GM18873 (cell line): Measurements from ENCODE around the gene KRT85.
"Not testable (repeated sequence)": the region's sequence is repeated elsewhere in the genome, so short reads cannot be mapped to it uniquely, and the experiment has no call there.

Experiments used
- ATAC-seq: cut with Tn5 transposase; IDR thresholded peaks from one replicate; pipeline ENCODE4 v1.9.1; 2021; ENCODE audit warnings: mild to moderate bottlenecking, moderate library complexity, moderate number of reproducible peaks; ENCODE audit not compliant: unreplicated experiment, low FRiP score

The KRT85 gene

GRCh38 chr12:52366738-52367485, at the start of gene KRT85:
Gene KRT85, minus strand, starts transcription at chr12:52367481. Its CDS starts 76 bp downstream, at chr12:52367405.
- no peak for ATAC-seq

GRCh38 chr12:52416795-52417194, 49.5 kb upstream of the KRT85 start:
- ATAC-seq, result no peak

GRCh38 chr12:52415870-52416750, 48.8 kb upstream of the KRT85 start:
- ATAC-seq, result no peak

- ATAC-seq, result no peak
These were observed 47.7 kb upstream of the KRT85 start for GRCh38 chr12:52414936-52415335.

- no peak for ATAC-seq
These were observed 46.6 kb upstream of the KRT85 start for GRCh38 chr12:52413782-52414345.

GRCh38 chr12:52413202-52413601, 45.9 kb upstream of the KRT85 start:
- ATAC-seq, result no peak

- no peak for ATAC-seq
These were observed 44.5 kb upstream of the KRT85 start for GRCh38 chr12:52411815-52412214.

GRCh38 chr12:52410589-52411248, 43.4 kb upstream of the KRT85 start:
- ATAC-seq, result not testable (repeated sequence)

- ATAC-seq, result no peak
These were observed 40.6 kb upstream of the KRT85 start for GRCh38 chr12:52407918-52408317.

- ATAC-seq, result no peak
These were observed 38.7 kb upstream of the KRT85 start, which contains the start of gene KRT82 for GRCh38 chr12:52405922-52406385. Gene KRT82, minus strand, starts transcription at chr12:52406335. Its CDS starts 58 bp downstream, at chr12:52406277.

- no peak for ATAC-seq
These were observed 37.7 kb upstream of the KRT85 start for GRCh38 chr12:52404951-52405350.

- ATAC-seq, result no peak
These were observed 36.3 kb upstream of the KRT85 start for GRCh38 chr12:52403561-52403960.

- no peak for ATAC-seq
These were observed 35.7 kb upstream of the KRT85 start for GRCh38 chr12:52402873-52403540.

- ATAC-seq, result no peak
These were observed 35.1 kb upstream of the KRT85 start for GRCh38 chr12:52402377-52402776.

- ATAC-seq, result no peak
These were observed 34.6 kb upstream of the KRT85 start for GRCh38 chr12:52401926-52402325.

GRCh38 chr12:52401526-52401925, 34.2 kb upstream of the KRT85 start:
- no peak for ATAC-seq

- no peak for ATAC-seq
These were observed 33.6 kb upstream of the KRT85 start for GRCh38 chr12:52400906-52401305.

GRCh38 chr12:52399756-52400155, 32.5 kb upstream of the KRT85 start:
- ATAC-seq, result no peak

GRCh38 chr12:52398176-52398575, 30.9 kb upstream of the KRT85 start:
- no peak for ATAC-seq

- ATAC-seq, result no peak
These were observed 29.4 kb upstream of the KRT85 start for GRCh38 chr12:52396656-52397055.
